NCI-H460 (cell line): ENCODE data around the gene LYSMD1. TPM values are rescaled to one million over a fixed set of nuclear protein-coding genes. Genes with fewer than 3 reads are reported as not detected.

ENCODE experiments used
- DNase-seq: peaks from one replicate; pipeline ENCODE4 v3.0.0-alpha.2; 2016; ENCODE audit warnings: low read depth; ENCODE audit errors: extremely low read depth
- total RNA-seq: library from RNA; depleted of rRNA; stranded (reverse); fragments of >200 nt; shearing (Covaris generic); gene quantifications from 2 replicates; pipeline ENCODE4 v1.2.3, GENCODE V29; 2014; rRNA removed

The LYSMD1 gene
- total RNA-seq, 1 experiment from 2014 or later: 25.1 TPM

- no peak for DNase-seq
Observed at GRCh38 chr1:151143057-151143435, 22.7 kb downstream of the LYSMD1 start.

GRCh38 chr1:151142411-151143056, 23.2 kb downstream of the LYSMD1 start:
- no peak for DNase-seq

GRCh38 chr1:151137789-151138188, 27.9 kb downstream of the LYSMD1 start:
- no peak for DNase-seq

GRCh38 chr1:151135433-151136385, 30.0 kb downstream of the LYSMD1 start:
- DNase-seq: no peak

GRCh38 chr1:151134991-151135390, 30.7 kb downstream of the LYSMD1 start:
- no peak for DNase-seq

- no peak for DNase-seq
Observed at GRCh38 chr1:151134396-151134795, 31.3 kb downstream of the LYSMD1 start.

GRCh38 chr1:151133018-151133806, 32.5 kb downstream of the LYSMD1 start:
- DNase-seq: no peak

- DNase-seq: no peak
Observed at GRCh38 chr1:151132335-151133017, 33.2 kb downstream of the LYSMD1 start.

- no peak for DNase-seq
Observed at GRCh38 chr1:151131701-151132334, 33.9 kb downstream of the LYSMD1 start.

- DNase-seq: no peak
Observed at GRCh38 chr1:151130987-151131586, 34.6 kb downstream of the LYSMD1 start.

- no peak for DNase-seq
Observed at GRCh38 chr1:151128800-151129199, 36.9 kb downstream of the LYSMD1 start.

- DNase-seq: no peak
Observed at GRCh38 chr1:151124763-151125403, 40.8 kb downstream of the LYSMD1 start.

GRCh38 chr1:151113877-151114276, 51.8 kb downstream of the LYSMD1 start:
- no peak for DNase-seq

Other genes with a start within 250 kb of the LYSMD1 start
- 46.5 and 53.6 TPM in 2 replicates for gene SETDB1, start 239.5 kb downstream of the LYSMD1 start, total RNA-seq
- 354 and 361 TPM in 2 replicates for gene CERS2, start 191.1 kb downstream of the LYSMD1 start, total RNA-seq
- 0.10 and 0.61 TPM in 2 replicates for gene ANXA9, start 183.6 kb downstream of the LYSMD1 start, total RNA-seq
- 12.1 and 13.4 TPM in 2 replicates for gene MINDY1, start 159.0 kb downstream of the LYSMD1 start, total RNA-seq
- 22.7 and 24.7 TPM in 2 replicates for gene PRUNE1, start 157.5 kb downstream of the LYSMD1 start, total RNA-seq
- gene BNIPL, start 129.3 kb downstream of the LYSMD1 start, total RNA-seq: 0.43 and 1.3 TPM in 2 replicates
- 6.1 and 7.2 TPM in 2 replicates for gene C1orf56, start 118.2 kb downstream of the LYSMD1 start, total RNA-seq
- gene CDC42SE1, start 106.3 kb downstream of the LYSMD1 start, total RNA-seq: 100 and 101 TPM in 2 replicates
- gene MLLT11, start 105.5 kb downstream of the LYSMD1 start, total RNA-seq: 82.1 and 84.6 TPM in 2 replicates
- gene GABPB2, start 95.1 kb downstream of the LYSMD1 start, total RNA-seq: 14.3 and 18.2 TPM in 2 replicates
- 0.69 and 1.2 TPM in 2 replicates for gene SEMA6C, start 19.3 kb downstream of the LYSMD1 start, total RNA-seq
- gene TNFAIP8L2, start 9.3 kb downstream of the LYSMD1 start, total RNA-seq: not detected in 2 replicates
- 95.3 and 96.9 TPM in 2 replicates for gene SCNM1, start 242 bp upstream of the LYSMD1 start, total RNA-seq
- 0.87 TPM in 1 of 2 replicates, not detected in the other for gene TMOD4, start 10.1 kb upstream of the LYSMD1 start, total RNA-seq
- 88.7 and 95.2 TPM in 2 replicates for gene VPS72, start 24.3 kb upstream of the LYSMD1 start, total RNA-seq
- gene PIP5K1A, start 32.6 kb upstream of the LYSMD1 start, total RNA-seq: 95.2 and 119 TPM in 2 replicates
- gene PSMD4, start 88.8 kb upstream of the LYSMD1 start, total RNA-seq: 216 and 237 TPM in 2 replicates
- gene ZNF687, start 116.4 kb upstream of the LYSMD1 start, total RNA-seq: 22.6 and 23.0 TPM in 2 replicates
- gene PI4KB, start 161.5 kb upstream of the LYSMD1 start, total RNA-seq: 36.1 and 36.8 TPM in 2 replicates
- gene RFX5, start 181.3 kb upstream of the LYSMD1 start, total RNA-seq: 41.9 and 48.1 TPM in 2 replicates
- gene SELENBP1, start 206.8 kb upstream of the LYSMD1 start, total RNA-seq: 24.6 and 28.9 TPM in 2 replicates
- gene PSMB4, start 233.7 kb upstream of the LYSMD1 start, total RNA-seq: 641 and 758 TPM in 2 replicates